ENCODE results near the gene TBX10.
"Not testable (repeated sequence)": the region's sequence is repeated elsewhere in the genome, so short reads cannot be mapped to it uniquely, and the experiment has no call there.

The TBX10 gene

GRCh38 chr11:67614730-67615714 lies 24.5 kb downstream of the TBX10 start:
- DNase-seq: no peak

- peak; percentile 34 for DNase-seq
Observed at GRCh38 chr11:67613960-67614715, 25.4 kb downstream of the TBX10 start.

GRCh38 chr11:67613313-67613959 lies 26.1 kb downstream of the TBX10 start:
- DNase-seq: no peak

- no peak for DNase-seq
Observed at GRCh38 chr11:67612751-67613150, 26.8 kb downstream of the TBX10 start.

- no peak for DNase-seq
Observed at GRCh38 chr11:67611704-67612587, 27.6 kb downstream of the TBX10 start.

- no peak for DNase-seq
Observed at GRCh38 chr11:67611165-67611564, 28.4 kb downstream of the TBX10 start.

- DNase-seq: no peak
Observed at GRCh38 chr11:67610302-67610868, 29.2 kb downstream of the TBX10 start.

- no peak for DNase-seq
Observed at GRCh38 chr11:67609316-67609715, 30.2 kb downstream of the TBX10 start.

GRCh38 chr11:67608486-67608885 lies 31.1 kb downstream of the TBX10 start:
- no peak for DNase-seq

GRCh38 chr11:67607507-67607906 lies 32.1 kb downstream of the TBX10 start:
- DNase-seq: no peak

GRCh38 chr11:67606492-67607295 lies 32.9 kb downstream of the TBX10 start, which contains the start of gene NDUFV1:
Gene NDUFV1, plus strand, starts transcription at chr11:67606936. Its CDS starts 69 bp downstream, at chr11:67607005.
- peak; percentile 93 for DNase-seq

- no peak for DNase-seq
Observed at GRCh38 chr11:67606093-67606491, 33.5 kb downstream of the TBX10 start.

GRCh38 chr11:67605231-67606011 lies 34.1 kb downstream of the TBX10 start:
- no peak for DNase-seq

GRCh38 chr11:67604815-67605214 lies 34.7 kb downstream of the TBX10 start:
- DNase-seq: no peak

GRCh38 chr11:67604119-67604518 lies 35.4 kb downstream of the TBX10 start:
- DNase-seq: not testable (repeated sequence)

- no peak for DNase-seq
Observed at GRCh38 chr11:67601098-67601497, 38.5 kb downstream of the TBX10 start.

GRCh38 chr11:67600324-67601029 lies 39.1 kb downstream of the TBX10 start:
- no peak for DNase-seq

- no peak for DNase-seq
Observed at GRCh38 chr11:67599149-67599548, 40.4 kb downstream of the TBX10 start.

- DNase-seq: not testable (repeated sequence)
Observed at GRCh38 chr11:67597963-67598362, 41.6 kb downstream of the TBX10 start.

Measured in fibroblast of skin of right biceps (primary cell).